Keratinocyte (primary cell): Measurements from ENCODE around the gene SPOP. TPM values are rescaled to one million over a fixed set of nuclear protein-coding genes. Genes with fewer than 3 reads are reported as not detected.
A peak's percentile ranks its signal among the peaks of the same experiment; 100 is the strongest.

Experiments
- DNase-seq: peaks from one replicate; pipeline ENCODE4 v3.0.0-alpha.2; 2011; ENCODE audit warnings: low read depth, missing footprints, low spot score
- FAIRE-seq: peaks from 2 replicates; lab custom pipeline; 2011; peaks lifted over from hg19 to GRCh38; lab: Jason Lieb, UNC
- H2AFZ ChIP-seq: 2 replicates; pipeline ENCODE4 v1.6.0; 2012; ENCODE audit warnings: low read length, control low read depth, inconsistent platforms; ENCODE audit not compliant: control insufficient read depth
- H3K27ac ChIP-seq: 2 replicates; pipeline ENCODE4 v1.5.1; 2011; ENCODE audit warnings: low read length; ENCODE audit not compliant: control insufficient read depth, insufficient read depth
- H3K27me3 ChIP-seq: 3 replicates; pipeline ENCODE4 v1.6.0; 2011; ENCODE audit warnings: low read length; ENCODE audit not compliant: control insufficient read depth, insufficient read depth; ENCODE audit errors: extremely low read depth
- H3K36me3 ChIP-seq, 2 experiments: 2 replicates in 1 of 2; 3 replicates in 1 of 2; pipeline ENCODE4 v1.5.1; 2011; ENCODE audit warnings: low read length in 2 of 2, mild to moderate bottlenecking in 1 of 2; ENCODE audit not compliant: control insufficient read depth in 2 of 2, insufficient read depth in 2 of 2; ENCODE audit errors: extremely low read depth in 1 of 2
- H3K4me1 ChIP-seq: 3 replicates; pipeline ENCODE4 v1.5.1; 2011; ENCODE audit warnings: low read length; ENCODE audit not compliant: control insufficient read depth, insufficient read depth; ENCODE audit errors: extremely low read depth
- H3K4me2 ChIP-seq: 3 replicates; pipeline ENCODE4 v1.6.0; 2011; ENCODE audit warnings: low read depth, low read length; ENCODE audit not compliant: control insufficient read depth, insufficient read depth; ENCODE audit errors: extremely low read depth
- H3K4me3 ChIP-seq, 3 experiments: fragments of 200-600 bp in 1 of 3; sonication (generic) in 1 of 3; 2 replicates in 2 of 3; 3 replicates in 1 of 3; pipeline ENCODE4 v1.5.1; 2011 to 2016; ENCODE audit warnings: low read length in 3 of 3, mild to moderate bottlenecking in 3 of 3, control low read depth in 2 of 3, inconsistent platforms in 1 of 3, low read depth in 1 of 3, mixed read lengths in 1 of 3, mixed run types in 1 of 3, moderate library complexity in 1 of 3; ENCODE audit not compliant: control insufficient read depth in 2 of 3, insufficient read depth in 2 of 3; ENCODE audit errors: extremely low read depth in 1 of 3
- H3K79me2 ChIP-seq: 2 replicates; pipeline ENCODE4 v1.6.0; 2012; ENCODE audit warnings: low read length; ENCODE audit not compliant: control insufficient read depth, insufficient read depth
- H3K9ac ChIP-seq: 3 replicates; pipeline ENCODE4 v1.6.0; 2011; ENCODE audit warnings: low read length; ENCODE audit not compliant: control insufficient read depth, insufficient read depth; ENCODE audit errors: extremely low read depth
- H3K9me1 ChIP-seq: 3 replicates; pipeline ENCODE4 v1.6.0; 2011; ENCODE audit warnings: low read length; ENCODE audit not compliant: control insufficient read depth, insufficient read depth; ENCODE audit errors: extremely low read depth
- H3K9me3 ChIP-seq: 2 replicates; pipeline ENCODE4 v1.5.1; 2012; ENCODE audit warnings: low read depth, low read length; ENCODE audit not compliant: control insufficient read depth
- H4K20me1 ChIP-seq: 3 replicates; pipeline ENCODE4 v1.6.0; 2011; ENCODE audit warnings: low read length; ENCODE audit not compliant: control insufficient read depth, insufficient read depth; ENCODE audit errors: extremely low read depth
- EZH2 ChIP-seq: IDR thresholded peaks from one replicate; pipeline ENCODE4 v1.6.1; 2012; ENCODE audit warnings: inconsistent platforms, mild to moderate bottlenecking, low read length, moderate library complexity
- dilution Hi-C: fragments of 300-500 bp; cut with MboI; formaldehyde crosslinking; loops from one replicate; pipeline ENCODE4 v1.7.0; 2020; ENCODE audit warnings: low sequenced_read_pairs; ENCODE audit not compliant: extremely low pct_ligation_motif_present
- polyA plus RNA-seq, 5 experiments: library from polyadenylated mRNA; depleted of rRNA in 3 of 5; stranded (reverse) in 3 of 5; stranded (forward) in 1 of 5; unstranded in 1 of 5; fragments of >200 nt; gene quantifications; 1 replicate in 1 of 5; 2 replicates in 3 of 5; 3 replicates in 1 of 5; pipeline versions ENCODE4 v1.2.1 to v1.2.3, GENCODE V29; 2011 to 2012; ENCODE audit warnings: missing spikeins in 2 of 5, low read depth in 1 of 5, low replicate concordance in 1 of 5
- TF ChIP-seq, protein P1 (sequence below), 3 experiments: IDR thresholded peaks in 1 of 3; conservative IDR thresholded peaks in 1 of 3; optimal IDR thresholded peaks in 1 of 3; 2 replicates in 2 of 3; 3 replicates in 1 of 3; pipeline versions ENCODE3 to v1.5.1; 2011; ENCODE audit warnings: low read length in 3 of 3, mild to moderate bottlenecking in 3 of 3, moderate library complexity in 2 of 3, control low read depth in 1 of 3, inconsistent platforms in 1 of 3; ENCODE audit not compliant: insufficient read depth in 2 of 3; ENCODE audit errors: extremely low read depth in 1 of 3

SPOP gene
- polyA plus RNA-seq, 1 donor (not counting 4 experiments of a cell fraction or from before 2014, with no cell fraction given): 27.5 TPM

DNA sequence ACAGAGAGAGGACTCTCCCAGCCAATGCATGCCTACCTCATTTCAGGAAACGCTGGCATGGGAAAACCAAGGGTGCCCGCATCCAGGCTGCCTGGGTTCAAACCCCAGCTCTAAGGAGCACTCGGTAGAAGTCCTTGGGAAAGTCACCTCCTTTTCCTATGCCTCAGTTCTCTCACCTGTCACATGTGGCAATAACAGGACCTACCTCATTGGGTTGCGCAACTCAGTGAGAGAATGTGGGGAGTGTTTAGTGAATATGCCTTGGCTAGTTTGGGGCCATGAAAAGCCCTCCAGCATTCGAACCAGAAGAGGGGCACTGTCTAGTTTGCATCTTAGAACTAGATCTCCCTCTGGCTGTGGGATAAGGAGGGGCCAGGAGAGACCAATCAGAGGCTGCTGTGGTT, 111.2 kb downstream of the SPOP start:
- H3K27me3 ChIP-seq: peaks cover 20% of the 10 kb centered on the region
- H3K4me2 ChIP-seq: no peak overlapping the region
- FAIRE-seq (no peak), DNase-seq (no peak)
- no peaks in the 10 kb centered on the region for H3K79me2 ChIP-seq
- no peak overlapping the region for H3K4me3 ChIP-seq
- no peaks in the 10 kb centered on the region for H3K36me3 ChIP-seq
- peaks cover 9% of the 10 kb centered on the region for H3K4me1 ChIP-seq
- no peak overlapping the region for H3K27ac ChIP-seq
- TF ChIP-seq, protein P1, sequence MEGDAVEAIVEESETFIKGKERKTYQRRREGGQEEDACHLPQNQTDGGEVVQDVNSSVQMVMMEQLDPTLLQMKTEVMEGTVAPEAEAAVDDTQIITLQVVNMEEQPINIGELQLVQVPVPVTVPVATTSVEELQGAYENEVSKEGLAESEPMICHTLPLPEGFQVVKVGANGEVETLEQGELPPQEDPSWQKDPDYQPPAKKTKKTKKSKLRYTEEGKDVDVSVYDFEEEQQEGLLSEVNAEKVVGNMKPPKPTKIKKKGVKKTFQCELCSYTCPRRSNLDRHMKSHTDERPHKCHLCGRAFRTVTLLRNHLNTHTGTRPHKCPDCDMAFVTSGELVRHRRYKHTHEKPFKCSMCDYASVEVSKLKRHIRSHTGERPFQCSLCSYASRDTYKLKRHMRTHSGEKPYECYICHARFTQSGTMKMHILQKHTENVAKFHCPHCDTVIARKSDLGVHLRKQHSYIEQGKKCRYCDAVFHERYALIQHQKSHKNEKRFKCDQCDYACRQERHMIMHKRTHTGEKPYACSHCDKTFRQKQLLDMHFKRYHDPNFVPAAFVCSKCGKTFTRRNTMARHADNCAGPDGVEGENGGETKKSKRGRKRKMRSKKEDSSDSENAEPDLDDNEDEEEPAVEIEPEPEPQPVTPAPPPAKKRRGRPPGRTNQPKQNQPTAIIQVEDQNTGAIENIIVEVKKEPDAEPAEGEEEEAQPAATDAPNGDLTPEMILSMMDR (optimal IDR thresholded peaks at IDR 0.05 in 1 of 3, IDR thresholded peaks at IDR 0.05 in 1 of 3, conservative IDR thresholded peaks at IDR 0.05 in 1 of 3; ENCODE audit: extremely low read depth in 1 of 3, insufficient read depth in 2 of 3, low read length in 3 of 3): no peak
- TF ChIP-seq EZH2: no peak
- dilution Hi-C loops: no loop called here
- no peaks in the 10 kb centered on the region for H4K20me1 ChIP-seq
- H3K9ac ChIP-seq: no peak overlapping the region
- H3K9me1 ChIP-seq: no peaks in the 10 kb centered on the region
- no peak overlapping the region for H2AFZ ChIP-seq
- no peaks in the 10 kb centered on the region for H3K9me3 ChIP-seq

GRCh38 chr17:49565948-49566491, 111.9 kb downstream of the SPOP start:
- H3K9me3 ChIP-seq: no peaks in the 10 kb centered on the region
- peak overlapping the region; percentile 66 for H3K4me2 ChIP-seq
- no peaks in the 10 kb centered on the region for H3K36me3 ChIP-seq
- H3K4me3 ChIP-seq: no peak overlapping the region
- peaks cover 15% of the 10 kb centered on the region for H3K27me3 ChIP-seq
- H3K9me1 ChIP-seq: no peaks in the 10 kb centered on the region
- H2AFZ ChIP-seq: peak overlapping the region; percentile 54
- peaks cover 9% of the 10 kb centered on the region for H3K4me1 ChIP-seq
- no peak overlapping the region for H3K27ac ChIP-seq
- H4K20me1 ChIP-seq: no peaks in the 10 kb centered on the region
- dilution Hi-C loops: no loop called here
- H3K9ac ChIP-seq: no peak overlapping the region
- no peak for DNase-seq
- FAIRE-seq: no peak
- H3K79me2 ChIP-seq: no peaks in the 10 kb centered on the region
- TF ChIP-seq, protein P1 (optimal IDR thresholded peaks at IDR 0.05 in 1 of 3, IDR thresholded peaks at IDR 0.05 in 1 of 3, conservative IDR thresholded peaks at IDR 0.05 in 1 of 3; ENCODE audit: extremely low read depth in 1 of 3, insufficient read depth in 2 of 3, low read length in 3 of 3): no peak
- TF ChIP-seq EZH2: no peak
